SKM-1 treated with dmso at 0.1 percent for 144 hours (cell line): ENCODE data around the gene CSTB.
"Not testable (repeated sequence)": the region's sequence is repeated elsewhere in the genome, so short reads cannot be mapped to it uniquely, and the experiment has no call there.

ENCODE experiments used
- DNase-seq: peaks from one replicate; lab custom pipeline; 2025; ENCODE audit not compliant: unreplicated experiment; lab: John Stamatoyannopoulos, UW

Gene CSTB, protein sequence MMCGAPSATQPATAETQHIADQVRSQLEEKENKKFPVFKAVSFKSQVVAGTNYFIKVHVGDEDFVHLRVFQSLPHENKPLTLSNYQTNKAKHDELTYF

DNA sequence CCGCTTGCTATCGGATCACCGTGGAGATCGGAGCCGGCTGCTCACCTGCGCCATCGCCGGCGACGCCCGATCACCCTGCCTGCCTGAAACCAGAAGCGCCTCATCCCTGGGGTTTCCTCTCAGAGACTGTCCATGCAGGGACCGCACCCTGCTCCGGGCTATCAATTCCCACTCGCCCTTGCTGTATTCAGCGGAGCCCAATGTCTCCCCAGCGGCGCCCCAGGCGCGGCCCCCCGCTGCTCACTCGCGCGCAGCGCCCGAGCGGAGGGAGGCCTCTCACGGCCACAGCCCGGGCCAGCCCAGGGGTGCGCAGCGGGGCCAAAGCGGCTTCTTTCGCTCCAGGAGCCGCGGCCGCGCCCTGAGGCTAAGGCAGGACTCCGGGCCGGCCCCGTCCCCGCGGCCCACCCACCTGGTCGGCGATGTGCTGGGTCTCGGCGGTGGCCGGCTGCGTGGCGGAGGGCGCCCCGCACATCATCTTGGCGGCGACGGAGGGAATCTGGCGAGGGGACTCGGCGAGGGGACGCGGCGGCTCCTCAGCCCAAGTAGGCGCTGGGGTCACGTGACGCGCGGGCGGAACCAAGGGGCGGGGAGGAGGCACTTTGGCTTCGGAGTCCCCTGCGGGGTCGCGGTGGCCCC lies at the start of gene CSTB:
Gene CSTB (minus strand): TSS at position 514 of the 636 bp plus-strand sequence. CDS start 39 bp downstream, at position 475.
- DNase-seq: peak; percentile 34

GRCh38 chr21:43825242-43825935 lies 49.3 kb upstream of the CSTB start:
- DNase-seq: no peak

- no peak for DNase-seq
Observed at GRCh38 chr21:43824333-43825241, 48.5 kb upstream of the CSTB start.

GRCh38 chr21:43822741-43823140 lies 46.6 kb upstream of the CSTB start:
- not testable (repeated sequence) for DNase-seq

DNA sequence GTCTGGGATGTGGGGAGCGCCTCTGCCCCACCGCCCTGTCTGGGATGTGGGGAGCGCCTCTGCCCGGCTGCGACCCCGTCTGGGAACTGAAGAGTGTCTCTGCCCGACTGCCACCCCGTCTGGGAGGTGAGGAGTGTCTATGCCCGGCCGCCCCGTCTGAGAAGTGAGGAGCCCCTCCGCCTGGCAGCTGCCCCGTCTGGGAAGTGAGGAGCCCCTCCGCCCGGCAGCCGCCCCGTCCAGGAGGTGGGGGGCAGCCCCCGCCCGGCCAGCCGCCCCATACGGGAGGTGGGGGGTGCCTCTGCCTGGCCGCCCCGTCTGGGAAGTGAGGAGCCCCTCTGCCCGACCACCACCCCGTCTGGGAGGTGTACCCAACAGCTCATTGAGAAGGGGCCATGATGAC lies 46.1 kb upstream of the CSTB start:
- DNase-seq: not testable (repeated sequence)

GRCh38 chr21:43820466-43820865 lies 44.4 kb upstream of the CSTB start:
- no peak for DNase-seq

DNA sequence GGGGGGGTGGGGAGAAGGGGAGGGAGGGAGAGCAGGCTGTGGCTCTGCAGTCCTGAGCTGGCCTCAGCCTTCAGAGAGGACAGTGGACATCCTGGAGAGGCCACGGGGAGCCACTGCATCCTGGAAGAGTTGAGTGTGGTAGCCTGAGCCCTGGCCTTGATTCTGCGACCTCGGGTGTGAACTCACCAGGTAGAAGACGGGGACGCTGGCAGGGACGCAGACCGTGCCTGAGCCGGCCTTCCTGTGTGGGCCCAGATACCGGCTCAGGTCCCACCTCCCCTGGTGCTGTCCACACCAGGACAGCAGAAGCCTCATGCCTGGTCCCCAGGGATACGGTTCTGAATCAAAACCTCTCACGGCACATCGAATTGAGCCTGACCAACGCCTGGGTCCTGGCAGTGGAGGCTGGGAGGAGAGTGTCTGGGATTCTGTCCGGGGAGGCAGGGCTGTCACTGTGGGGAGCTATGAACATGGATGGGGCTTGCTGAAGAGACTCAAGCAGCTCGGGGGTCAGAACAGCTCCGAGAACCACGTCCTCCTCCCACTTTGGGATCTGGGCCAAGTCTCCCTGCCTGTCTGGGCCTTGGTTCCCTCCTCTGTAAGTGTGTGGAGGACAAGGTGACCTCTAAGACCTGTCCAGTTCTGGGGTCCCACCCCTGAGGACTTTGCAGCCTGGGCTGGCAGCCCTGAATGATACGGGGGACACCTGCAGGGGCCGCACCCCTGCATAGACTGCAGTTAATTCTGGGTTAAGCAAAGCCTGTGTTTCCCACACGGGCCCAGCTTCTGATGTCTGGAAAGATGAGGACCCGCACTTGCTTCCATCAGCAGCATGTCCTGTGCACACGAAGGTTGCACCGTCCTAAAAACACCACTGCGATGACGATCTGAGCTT lies 43.6 kb upstream of the CSTB start:
- no peak for DNase-seq

GRCh38 chr21:43818685-43819084 lies 42.6 kb upstream of the CSTB start:
- DNase-seq: peak; percentile 77

- DNase-seq: no peak
Observed at GRCh38 chr21:43817157-43818086, 41.3 kb upstream of the CSTB start.

GRCh38 chr21:43816611-43817071 lies 40.5 kb upstream of the CSTB start:
- DNase-seq: no peak

DNA sequence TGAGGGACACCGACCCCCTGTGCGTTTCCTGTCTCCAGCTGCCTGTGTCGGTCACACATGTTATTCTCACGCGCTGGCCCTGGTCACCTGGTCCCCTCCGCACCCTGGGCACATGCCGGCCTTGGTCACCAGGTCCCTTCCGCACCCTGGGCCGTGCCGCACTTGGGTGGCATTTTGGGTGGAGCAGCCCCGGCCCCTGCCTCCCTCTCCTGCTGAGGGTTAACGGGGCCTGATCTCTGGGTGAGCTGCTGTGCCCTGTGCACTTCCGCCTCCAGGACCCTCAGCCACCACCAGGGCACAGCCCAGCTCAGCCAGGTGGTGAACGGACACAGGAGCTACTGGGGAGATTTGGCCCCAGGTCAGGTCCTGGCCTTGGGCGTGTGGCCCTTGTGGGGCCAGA lies 39.9 kb upstream of the CSTB start:
- DNase-seq: no peak

DNA sequence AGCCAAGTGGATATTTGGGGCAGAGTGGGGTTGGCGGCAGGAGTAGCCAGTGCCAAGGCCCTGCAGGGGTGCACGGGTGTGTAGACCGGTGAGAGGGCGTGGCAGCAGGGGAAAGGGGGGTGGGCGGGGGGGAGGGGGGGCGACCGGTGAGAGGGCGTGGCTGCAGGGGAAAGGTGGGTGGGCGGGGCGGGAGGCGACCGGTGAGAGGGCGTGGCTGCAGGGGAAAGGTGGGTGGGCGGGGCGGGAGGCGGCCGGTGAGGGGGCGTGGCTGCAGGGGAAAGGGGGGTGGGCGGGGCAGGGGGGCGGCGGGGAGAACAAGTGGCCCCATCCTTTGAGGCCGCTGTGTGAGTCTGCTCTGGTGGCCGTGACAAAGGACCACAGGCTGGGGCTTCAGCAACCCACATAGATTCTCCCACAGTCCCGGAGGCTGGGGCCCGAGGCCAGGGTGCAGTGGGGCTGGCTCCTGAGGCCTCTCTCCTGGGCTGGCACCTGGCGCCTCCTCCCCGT lies 39.1 kb upstream of the CSTB start:
- no peak for DNase-seq

DNA sequence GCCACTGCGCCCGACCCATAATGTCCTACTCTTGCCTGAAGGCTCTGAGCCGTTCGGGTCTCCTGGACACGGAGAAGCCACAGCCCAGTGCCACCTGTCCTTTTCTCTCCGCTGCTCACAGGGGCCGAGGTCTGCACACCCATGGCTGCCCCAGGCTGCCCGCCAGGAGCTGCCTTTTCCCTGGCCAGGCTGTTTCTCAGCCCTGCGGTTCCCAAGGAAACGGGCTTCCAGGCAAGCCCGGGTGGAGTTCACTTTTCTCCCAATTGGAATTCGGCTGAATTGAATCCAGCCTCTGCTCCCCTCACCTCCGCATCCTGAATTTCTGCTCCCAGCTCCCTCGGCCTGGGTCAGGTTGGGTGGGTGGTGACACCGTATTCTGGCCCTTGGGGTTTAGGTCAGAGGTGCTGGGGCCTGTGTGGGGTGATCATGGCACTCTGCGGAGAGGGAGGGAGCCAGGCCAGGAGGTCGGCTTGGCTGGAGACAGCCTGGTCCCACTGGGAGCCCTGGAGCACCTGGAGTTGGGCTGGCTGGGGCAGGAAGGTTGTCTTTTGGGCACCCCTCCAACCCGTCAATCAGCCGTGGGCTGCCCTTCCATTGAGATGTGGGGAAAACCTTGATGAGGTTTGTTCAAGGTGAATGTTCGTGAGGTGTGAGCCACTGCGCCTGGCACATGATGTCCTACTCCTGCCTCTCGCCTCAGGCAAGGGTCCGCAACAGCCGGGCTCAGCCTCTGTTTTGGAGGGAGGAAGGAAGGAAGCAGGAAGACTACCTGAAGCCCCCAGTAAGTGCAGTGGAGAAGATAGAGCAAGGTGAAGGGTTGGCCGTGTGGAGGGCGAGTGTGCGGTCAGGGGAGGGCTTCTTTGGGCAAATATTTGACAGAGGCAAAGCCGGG lies 38.4 kb upstream of the CSTB start:
- no peak for DNase-seq

- no peak for DNase-seq
Observed at GRCh38 chr21:43813656-43813980, 37.5 kb upstream of the CSTB start.

- no peak for DNase-seq
Observed at GRCh38 chr21:43812957-43813655, 37.0 kb upstream of the CSTB start.

DNA sequence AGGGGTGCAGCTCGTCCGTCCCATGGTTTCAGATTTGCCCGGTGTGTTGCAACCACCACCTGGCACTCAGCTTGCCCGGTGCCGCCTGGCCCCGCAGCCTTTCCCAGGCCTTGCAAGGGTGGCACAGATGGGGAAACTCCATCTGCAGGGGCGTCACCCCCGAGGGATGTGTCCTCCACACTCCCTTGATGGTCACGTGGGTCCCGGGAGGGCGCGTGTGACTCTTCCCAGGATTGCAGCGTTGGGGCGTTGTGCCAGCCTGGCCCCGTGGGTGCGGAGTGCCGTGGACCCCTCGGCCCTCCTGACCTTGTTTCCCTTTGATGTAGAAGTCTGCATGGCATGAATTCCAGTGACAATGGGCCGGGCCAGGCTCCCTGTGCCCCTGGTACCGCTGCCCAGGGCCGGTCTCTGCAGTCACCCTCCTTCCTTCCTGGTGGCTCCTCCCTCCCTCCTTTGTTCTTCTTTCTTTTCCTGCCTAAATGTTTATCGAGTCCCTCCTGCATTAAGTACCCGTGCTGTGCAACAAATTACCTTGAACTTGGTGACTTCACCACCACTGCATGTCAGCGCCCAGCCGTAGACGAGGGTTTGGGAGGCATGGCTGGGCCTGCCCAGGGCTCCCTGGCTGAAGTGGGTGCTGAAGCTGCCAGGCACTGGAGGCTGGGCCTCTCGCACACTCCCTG lies 36.2 kb upstream of the CSTB start:
- no peak for DNase-seq
